K562 (cell line): ENCODE measurements around the gene CELA1. TPM values are rescaled to one million over a fixed set of nuclear protein-coding genes. Genes with fewer than 3 reads are reported as not detected.

ENCODE experiments used
- ARNT ChIP-seq, 2 experiments: fragments of 450-650 bp; IDR thresholded peaks; 2 replicates each; pipeline ENCODE4 v1.6.1; 2016; ENCODE audit warnings: mild to moderate bottlenecking in 1 of 2
- CREBBP ChIP-seq: IDR thresholded peaks from one replicate; pipeline ENCODE4 v1.6.1; 2012; ENCODE audit warnings: low read depth, mild to moderate bottlenecking, control low read depth, inconsistent platforms, low read length
- EGR1 ChIP-seq: fragments of 450-650 bp; conservative IDR thresholded peaks from 2 replicates; pipeline ENCODE4 v1.6.1; 2017; ENCODE audit warnings: mild to moderate bottlenecking
- GATAD2A ChIP-seq: fragments of 450-650 bp; IDR thresholded peaks from 2 replicates; pipeline ENCODE4 v1.6.1; 2017
- KAT8 ChIP-seq: fragments of 450-650 bp; IDR thresholded peaks from 2 replicates; pipeline ENCODE4 v1.6.1; 2016; ENCODE audit warnings: low read depth, mild to moderate bottlenecking
- MTA3 ChIP-seq: fragments of 450-650 bp; formaldehyde crosslinking; IDR thresholded peaks from 2 replicates; pipeline ENCODE4 v1.6.1; 2017; ENCODE audit warnings: mild to moderate bottlenecking, borderline replicate concordance
- MTF1 ChIP-seq: fragments of 250-450 bp; sonication (Bioruptor Pico); IDR thresholded peaks from 2 replicates; pipeline ENCODE4 v1.9.0; 2021; ENCODE audit warnings: moderate library complexity, mild to moderate bottlenecking, inconsistent platforms, borderline replicate concordance
- MYNN ChIP-seq, 2 experiments: sonication (generic); formaldehyde crosslinking in 1 of 2; IDR thresholded peaks; 2 replicates each; pipeline versions ENCODE4 v1.5.0 to v1.6.1; 2016 to 2020; ENCODE audit warnings: antibody characterized with exemption in 1 of 2, missing genetic modification reagents in 1 of 2
- NCOA2 ChIP-seq, 2 experiments: fragments of 450-650 bp; IDR thresholded peaks; 2 replicates each; pipeline ENCODE4 v1.6.1; 2018; ENCODE audit warnings: mild to moderate bottlenecking in 2 of 2, moderate library complexity in 1 of 2; ENCODE audit not compliant: partially characterized antibody in 2 of 2
- RBFOX2 ChIP-seq: fragments of 200-400 bp; formaldehyde crosslinking; IDR thresholded peaks from 2 replicates; pipeline ENCODE4 v1.6.1; 2017; ENCODE audit warnings: low read depth, mild to moderate bottlenecking, low read length, moderate library complexity
- SIX5 ChIP-seq, 2 experiments: IDR thresholded peaks; 2 replicates each; pipeline ENCODE4 v1.6.1; 2011; ENCODE audit warnings: low read length in 2 of 2, borderline replicate concordance in 1 of 2, low read depth in 1 of 2, mild to moderate bottlenecking in 1 of 2, moderate library complexity in 1 of 2; ENCODE audit not compliant: insufficient read depth in 1 of 2
- SMARCA5 ChIP-seq: fragments of 450-650 bp; IDR thresholded peaks from 2 replicates; pipeline ENCODE4 v1.6.1; 2016
- SMARCB1 ChIP-seq: IDR thresholded peaks from 2 replicates; pipeline ENCODE4 v1.6.1; 2011; ENCODE audit warnings: improper control_type of control experiment, low read depth; ENCODE audit not compliant: insufficient read length
- ZKSCAN8 ChIP-seq: fragments of 200-800 bp; sonication (Bioruptor generic); IDR thresholded peaks from 2 replicates; pipeline ENCODE4 v1.6.1; 2016; ENCODE audit warnings: missing genetic modification characterization, missing compliant biosample characterization
- ZNF76 ChIP-seq: fragments of 250-450 bp; sonication (Bioruptor Pico); IDR thresholded peaks from 2 replicates; pipeline ENCODE4 v1.4.0; 2020; ENCODE audit warnings: mild to moderate bottlenecking, moderate library complexity, borderline replicate concordance
- ZNF79 ChIP-seq: fragments of 250-450 bp; sonication (Bioruptor Pico); IDR thresholded peaks from 2 replicates; pipeline ENCODE4 v1.4.0; 2020; ENCODE audit warnings: low read depth, mild to moderate bottlenecking, moderate library complexity
- polyA plus RNA-seq, 8 experiments: library from polyadenylated mRNA; depleted of rRNA in 4 of 8; stranded (reverse) in 5 of 8; unstranded in 3 of 8; fragments of >200 nt; fragmentation: Nextera tagmentation in 2 of 8; fragmentation: Illumina TruSeq in 1 of 8; extraction: Ambion mirVana in 2 of 8; extraction: Trizol in 1 of 8; gene quantifications; 2 replicates each; pipeline versions ENCODE4 v1.2.1 to v1.2.3, GENCODE V29; 2011 to 2014; ENCODE audit warnings: inconsistent platforms in 1 of 8, missing spikeins in 1 of 8
- total RNA-seq, 7 experiments: library from RNA; depleted of rRNA in 6 of 7; stranded (reverse); fragments of >200 nt in 6 of 7; fragmentation: Illumina TruSeq in 2 of 7; extraction: Trizol in 2 of 7; gene quantifications; 2 replicates each; pipeline versions ENCODE4 v1.2.1 to v1.2.3, GENCODE V29; 2011 to 2021; ENCODE audit warnings: low replicate concordance in 1 of 7
- TF ChIP-seq, protein P1 (sequence below): fragments of 250-450 bp; sonication (Bioruptor Pico); IDR thresholded peaks from 2 replicates; pipeline ENCODE4 v1.8.0; 2021; ENCODE audit warnings: borderline replicate concordance, mild to moderate bottlenecking, moderate library complexity; ENCODE audit not compliant: poor library complexity, severe bottlenecking
- TF ChIP-seq, protein P2 (sequence below), 2 experiments: fragments of 450-650 bp; IDR thresholded peaks; 2 replicates each; pipeline ENCODE4 v1.6.1; 2018; ENCODE audit warnings: mild to moderate bottlenecking in 2 of 2, low read depth in 1 of 2; ENCODE audit not compliant: partially characterized antibody in 2 of 2
- TF ChIP-seq, protein P3 (sequence below), 2 experiments: fragments of 200-800 bp in 1 of 2; sonication (Bioruptor generic) in 1 of 2; sonication (generic) in 1 of 2; formaldehyde crosslinking in 1 of 2; IDR thresholded peaks in 1 of 2; conservative IDR thresholded peaks in 1 of 2; 2 replicates each; pipeline versions ENCODE4 v1.5.0 to v1.6.1; 2016 to 2020; ENCODE audit warnings: missing compliant biosample characterization in 1 of 2, missing genetic modification characterization in 1 of 2, missing genetic modification reagents in 1 of 2
- TF ChIP-seq, protein P4 (sequence below): fragments of 450-650 bp; formaldehyde crosslinking; IDR thresholded peaks from 2 replicates; pipeline ENCODE4 v1.4.0; 2020; ENCODE audit warnings: mild to moderate bottlenecking, moderate library complexity

CELA1 gene
- total and polyA plus RNA-seq, 9 of the 15 experiments (the other 6 are each of a cell fraction or from before 2014, with no cell fraction given), result 0.06 to 0.27 (median 0.22) TPM; not detected in 6

DNA sequence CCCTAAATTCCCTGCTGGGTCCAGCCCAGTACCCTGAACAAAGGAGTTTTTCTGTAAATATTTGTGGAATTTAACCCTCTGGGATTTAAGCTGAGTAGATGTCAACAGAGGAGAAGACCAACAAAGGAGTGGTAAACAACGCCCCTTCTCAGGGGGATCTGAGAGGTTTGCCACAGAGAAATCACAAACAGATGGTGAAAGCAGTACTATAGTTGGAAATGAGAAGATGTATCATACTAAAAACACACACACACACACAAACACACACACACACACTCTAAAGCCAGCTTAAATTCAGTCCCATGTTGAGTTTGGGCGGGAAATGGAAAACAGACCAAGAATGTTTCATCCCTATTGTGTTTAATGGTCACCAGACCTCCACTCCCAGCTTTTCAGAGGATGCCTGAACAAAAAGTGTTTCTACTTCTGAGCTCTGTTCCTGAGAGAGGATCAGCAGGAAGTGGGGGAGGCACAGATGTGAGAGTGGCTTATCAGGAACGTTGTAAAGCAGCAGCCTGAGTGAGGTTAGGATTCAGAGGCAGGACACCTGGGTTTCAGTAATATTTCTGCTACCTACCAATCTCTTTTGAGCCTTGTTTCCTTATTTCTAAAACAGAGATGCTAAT, 25.7 kb downstream of the CELA1 start (continued):
- TF ChIP-seq SMARCA5 (no peak), EGR1 (peak; percentile 57), CREBBP (no peak), SMARCB1 (no peak), NCOA2 (IDR thresholded peaks at IDR 0.05; ENCODE audit: partially characterized antibody in 2 of 2) (no peak), ZNF79 (CRISPR knock-in tag) (no peak), KAT8 (no peak), GATAD2A (peak; percentile 80), ARNT (IDR thresholded peaks at IDR 0.05) (0 out of 4 replicates have a peak, but pooled peaks of 1 of the 2 experiments have one; percentile 36), MYNN (IDR thresholded peaks at IDR 0.05) (no peak), MYNN (CRISPR knock-in tag; IDR thresholded peaks at IDR 0.05) (no peak), RBFOX2 (no peak), SIX5 (IDR thresholded peaks at IDR 0.05; ENCODE audit: borderline replicate concordance in 1 of 2, insufficient read depth in 1 of 2, low read depth in 1 of 2, low read length in 2 of 2) (no peak), ZNF76 (CRISPR knock-in tag) (no peak), ZKSCAN8 (CRISPR knock-in tag) (no peak), MTA3 (0 out of 2 replicates have a peak, but pooled peaks have one; percentile 29), MTF1 (no peak)
- TF ChIP-seq, protein P1, sequence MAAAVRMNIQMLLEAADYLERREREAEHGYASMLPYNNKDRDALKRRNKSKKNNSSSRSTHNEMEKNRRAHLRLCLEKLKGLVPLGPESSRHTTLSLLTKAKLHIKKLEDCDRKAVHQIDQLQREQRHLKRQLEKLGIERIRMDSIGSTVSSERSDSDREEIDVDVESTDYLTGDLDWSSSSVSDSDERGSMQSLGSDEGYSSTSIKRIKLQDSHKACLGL (CRISPR knock-in tag), result no peak
- TF ChIP-seq, protein P2, sequence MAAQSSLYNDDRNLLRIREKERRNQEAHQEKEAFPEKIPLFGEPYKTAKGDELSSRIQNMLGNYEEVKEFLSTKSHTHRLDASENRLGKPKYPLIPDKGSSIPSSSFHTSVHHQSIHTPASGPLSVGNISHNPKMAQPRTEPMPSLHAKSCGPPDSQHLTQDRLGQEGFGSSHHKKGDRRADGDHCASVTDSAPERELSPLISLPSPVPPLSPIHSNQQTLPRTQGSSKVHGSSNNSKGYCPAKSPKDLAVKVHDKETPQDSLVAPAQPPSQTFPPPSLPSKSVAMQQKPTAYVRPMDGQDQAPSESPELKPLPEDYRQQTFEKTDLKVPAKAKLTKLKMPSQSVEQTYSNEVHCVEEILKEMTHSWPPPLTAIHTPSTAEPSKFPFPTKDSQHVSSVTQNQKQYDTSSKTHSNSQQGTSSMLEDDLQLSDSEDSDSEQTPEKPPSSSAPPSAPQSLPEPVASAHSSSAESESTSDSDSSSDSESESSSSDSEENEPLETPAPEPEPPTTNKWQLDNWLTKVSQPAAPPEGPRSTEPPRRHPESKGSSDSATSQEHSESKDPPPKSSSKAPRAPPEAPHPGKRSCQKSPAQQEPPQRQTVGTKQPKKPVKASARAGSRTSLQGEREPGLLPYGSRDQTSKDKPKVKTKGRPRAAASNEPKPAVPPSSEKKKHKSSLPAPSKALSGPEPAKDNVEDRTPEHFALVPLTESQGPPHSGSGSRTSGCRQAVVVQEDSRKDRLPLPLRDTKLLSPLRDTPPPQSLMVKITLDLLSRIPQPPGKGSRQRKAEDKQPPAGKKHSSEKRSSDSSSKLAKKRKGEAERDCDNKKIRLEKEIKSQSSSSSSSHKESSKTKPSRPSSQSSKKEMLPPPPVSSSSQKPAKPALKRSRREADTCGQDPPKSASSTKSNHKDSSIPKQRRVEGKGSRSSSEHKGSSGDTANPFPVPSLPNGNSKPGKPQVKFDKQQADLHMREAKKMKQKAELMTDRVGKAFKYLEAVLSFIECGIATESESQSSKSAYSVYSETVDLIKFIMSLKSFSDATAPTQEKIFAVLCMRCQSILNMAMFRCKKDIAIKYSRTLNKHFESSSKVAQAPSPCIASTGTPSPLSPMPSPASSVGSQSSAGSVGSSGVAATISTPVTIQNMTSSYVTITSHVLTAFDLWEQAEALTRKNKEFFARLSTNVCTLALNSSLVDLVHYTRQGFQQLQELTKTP (IDR thresholded peaks at IDR 0.05; ENCODE audit: low read depth in 1 of 2, partially characterized antibody in 2 of 2), result no peak
- TF ChIP-seq, protein P3, sequence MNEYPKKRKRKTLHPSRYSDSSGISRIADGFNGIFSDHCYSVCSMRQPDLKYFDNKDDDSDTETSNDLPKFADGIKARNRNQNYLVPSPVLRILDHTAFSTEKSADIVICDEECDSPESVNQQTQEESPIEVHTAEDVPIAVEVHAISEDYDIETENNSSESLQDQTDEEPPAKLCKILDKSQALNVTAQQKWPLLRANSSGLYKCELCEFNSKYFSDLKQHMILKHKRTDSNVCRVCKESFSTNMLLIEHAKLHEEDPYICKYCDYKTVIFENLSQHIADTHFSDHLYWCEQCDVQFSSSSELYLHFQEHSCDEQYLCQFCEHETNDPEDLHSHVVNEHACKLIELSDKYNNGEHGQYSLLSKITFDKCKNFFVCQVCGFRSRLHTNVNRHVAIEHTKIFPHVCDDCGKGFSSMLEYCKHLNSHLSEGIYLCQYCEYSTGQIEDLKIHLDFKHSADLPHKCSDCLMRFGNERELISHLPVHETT (CRISPR knock-in tag; conservative IDR thresholded peaks at IDR 0.05 in 1 of 2, IDR thresholded peaks at IDR 0.05 in 1 of 2), result 0 out of 4 replicates have a peak, but pooled peaks of 1 of the 2 experiments have one; percentile 15
- TF ChIP-seq, protein P4, sequence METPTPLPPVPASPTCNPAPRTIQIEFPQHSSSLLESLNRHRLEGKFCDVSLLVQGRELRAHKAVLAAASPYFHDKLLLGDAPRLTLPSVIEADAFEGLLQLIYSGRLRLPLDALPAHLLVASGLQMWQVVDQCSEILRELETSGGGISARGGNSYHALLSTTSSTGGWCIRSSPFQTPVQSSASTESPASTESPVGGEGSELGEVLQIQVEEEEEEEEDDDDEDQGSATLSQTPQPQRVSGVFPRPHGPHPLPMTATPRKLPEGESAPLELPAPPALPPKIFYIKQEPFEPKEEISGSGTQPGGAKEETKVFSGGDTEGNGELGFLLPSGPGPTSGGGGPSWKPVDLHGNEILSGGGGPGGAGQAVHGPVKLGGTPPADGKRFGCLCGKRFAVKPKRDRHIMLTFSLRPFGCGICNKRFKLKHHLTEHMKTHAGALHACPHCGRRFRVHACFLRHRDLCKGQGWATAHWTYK (CRISPR knock-in tag), result peak; percentile 70; the same call in 1 of the 2 replicates
